Muscle of leg (tissue), 11 donors: ENCODE measurements around the gene OS9. TPM values are rescaled to one million over a fixed set of nuclear protein-coding genes. Genes with fewer than 3 reads are reported as not detected.
"Not testable (repeated sequence)": the region's sequence is repeated elsewhere in the genome, so short reads cannot be mapped to it uniquely, and the experiment has no call there.

ENCODE experiments used
- DNase-seq: peaks from one replicate; pipeline ENCODE4 v3.0.0; 2013
- H3K27ac ChIP-seq: one replicate; pipeline ENCODE4 v1.5.1; 2013; ENCODE audit warnings: mild to moderate bottlenecking, low read length, control low read depth
- H3K27me3 ChIP-seq: one replicate; pipeline ENCODE4 v1.6.1; 2013; ENCODE audit warnings: low read length; ENCODE audit not compliant: control insufficient read depth, insufficient read depth
- H3K36me3 ChIP-seq: one replicate; pipeline ENCODE4 v1.6.1; 2013; ENCODE audit warnings: low read length; ENCODE audit not compliant: control insufficient read depth, insufficient read depth
- H3K4me1 ChIP-seq: one replicate; pipeline ENCODE4 v1.6.1; 2013; ENCODE audit warnings: low read length; ENCODE audit not compliant: control insufficient read depth, insufficient read depth
- H3K4me3 ChIP-seq: one replicate; pipeline ENCODE4 v1.5.1; 2013; ENCODE audit warnings: low read length, control low read depth
- H3K9me3 ChIP-seq: replicated peaks from 2 replicates; pipeline ENCODE4 v1.6.1; 2013; ENCODE audit warnings: low read depth, low read length; ENCODE audit not compliant: control insufficient read depth
- WGBS: methylation state at CpG from one replicate; pipeline ENCODE4 v1.1.5; 2013; ENCODE audit warnings: missing lambda C conversion rate; ENCODE audit not compliant: insufficient coverage; 5-methylcytosine and 5-hydroxymethylcytosine counted together
- polyA plus RNA-seq, 8 donors: library from polyadenylated mRNA; unstranded; fragments of 120-200 nt; gene quantifications; one replicate each; pipeline versions ENCODE4 v1.2.1 to v1.2.3, GENCODE V29; 2013; ENCODE audit warnings: inconsistent platforms in 1 of 8, low replicate concordance in 1 of 8; ENCODE audit not compliant: insufficient read length in 8 of 8, insufficient read depth in 1 of 8
- total RNA-seq: library from RNA; stranded (reverse); fragments of 120-200 nt; gene quantifications from one replicate; pipeline ENCODE4 v1.2.4, GENCODE V29; 2013

Gene OS9
- total and polyA plus RNA-seq, 9 donors: 114 to 169 (median 133) TPM

GRCh38 chr12:57712701-57713100 is 18.8 kb downstream of the OS9 start:
- WGBS: 74% methylated on average over 3 of the region's 3 CpGs
- H3K36me3 ChIP-seq: peaks cover 44% of the 10 kb centered on the region

GRCh38 chr12:57713209-57713608 is 19.3 kb downstream of the OS9 start:
- no peaks in the 10 kb centered on the region for H3K4me1 ChIP-seq
- H3K4me3 ChIP-seq: no peak overlapping the region
- no peak overlapping the region for H3K27ac ChIP-seq
- no peaks in the 10 kb centered on the region for H3K9me3 ChIP-seq
- WGBS: 69% methylated on average over 4 of the region's 5 CpGs
- DNase-seq: no peak
- H3K27me3 ChIP-seq: no peaks in the 10 kb centered on the region
- peaks cover 48% of the 10 kb centered on the region for H3K36me3 ChIP-seq

More at GRCh38 chr12:57712701-57713100, 18.8 kb downstream of the OS9 start:
- Histone ChIP-seq H3K9me3 (no peaks in the 10 kb centered on the region), H3K27ac (no peak overlapping the region), H3K4me1 (no peaks in the 10 kb centered on the region), H3K4me3 (no peak overlapping the region), H3K27me3 (no peaks in the 10 kb centered on the region)
- DNase-seq: no peak

GRCh38 chr12:57715036-57715748 is 21.3 kb downstream of the OS9 start:
- H3K27ac ChIP-seq, H3K27me3 ChIP-seq, DNase-seq, H3K4me1 ChIP-seq, H3K9me3 ChIP-seq, H3K4me3 ChIP-seq: not testable (repeated sequence)
- peaks cover 66% of the 10 kb centered on the region for H3K36me3 ChIP-seq
- 100% methylated on average over 1 of the region's 6 CpGs for WGBS

- H3K4me3 ChIP-seq: no peak overlapping the region
- no peak for DNase-seq
- H3K4me1 ChIP-seq: no peaks in the 10 kb centered on the region
- 93% methylated on average over 3 of the region's 12 CpGs for WGBS
- peaks cover 71% of the 10 kb centered on the region for H3K36me3 ChIP-seq
- H3K9me3 ChIP-seq: no peaks in the 10 kb centered on the region
- H3K27ac ChIP-seq: no peak overlapping the region
- H3K27me3 ChIP-seq: no peaks in the 10 kb centered on the region
These were observed 21.9 kb downstream of the OS9 start for GRCh38 chr12:57715786-57716185.

- Histone ChIP-seq H3K27me3 (no peaks in the 10 kb centered on the region), H3K4me3 (no peak overlapping the region), H3K36me3 (peaks cover 74% of the 10 kb centered on the region), H3K4me1 (no peaks in the 10 kb centered on the region), H3K27ac (no peak overlapping the region), H3K9me3 (no peaks in the 10 kb centered on the region)
- DNase-seq: no peak
- 67% methylated on average over 1 of the region's 4 CpGs for WGBS
These were observed 22.4 kb downstream of the OS9 start for GRCh38 chr12:57716305-57716704.

DNA sequence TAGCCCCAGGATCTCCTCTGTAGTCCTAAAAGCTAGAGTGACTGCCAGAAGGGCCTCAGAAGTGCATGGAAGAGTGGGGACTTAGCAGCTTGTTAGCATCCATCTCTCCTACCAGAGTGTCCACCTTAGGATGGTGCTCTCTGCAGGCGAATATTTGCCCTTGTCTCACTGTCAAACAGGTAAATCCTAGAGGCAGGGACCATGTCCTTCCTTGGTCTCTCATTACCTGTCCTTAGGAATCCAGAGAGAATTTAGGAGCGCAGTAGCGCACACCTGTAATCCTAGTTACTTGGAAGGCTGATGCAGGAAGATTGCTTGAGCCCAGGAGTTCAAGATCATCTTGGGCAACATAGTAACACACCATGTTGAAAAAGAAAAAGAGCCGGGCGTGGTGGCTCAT is 23.2 kb downstream of the OS9 start:
- DNase-seq: no peak
- H3K4me1 ChIP-seq: no peaks in the 10 kb centered on the region
- H3K36me3 ChIP-seq: peaks cover 83% of the 10 kb centered on the region
- H3K9me3 ChIP-seq: no peaks in the 10 kb centered on the region
- H3K27me3 ChIP-seq: no peaks in the 10 kb centered on the region
- no peak overlapping the region for H3K27ac ChIP-seq
- H3K4me3 ChIP-seq: no peak overlapping the region
- 71% methylated on average over 1 of the region's 5 CpGs for WGBS

DNA sequence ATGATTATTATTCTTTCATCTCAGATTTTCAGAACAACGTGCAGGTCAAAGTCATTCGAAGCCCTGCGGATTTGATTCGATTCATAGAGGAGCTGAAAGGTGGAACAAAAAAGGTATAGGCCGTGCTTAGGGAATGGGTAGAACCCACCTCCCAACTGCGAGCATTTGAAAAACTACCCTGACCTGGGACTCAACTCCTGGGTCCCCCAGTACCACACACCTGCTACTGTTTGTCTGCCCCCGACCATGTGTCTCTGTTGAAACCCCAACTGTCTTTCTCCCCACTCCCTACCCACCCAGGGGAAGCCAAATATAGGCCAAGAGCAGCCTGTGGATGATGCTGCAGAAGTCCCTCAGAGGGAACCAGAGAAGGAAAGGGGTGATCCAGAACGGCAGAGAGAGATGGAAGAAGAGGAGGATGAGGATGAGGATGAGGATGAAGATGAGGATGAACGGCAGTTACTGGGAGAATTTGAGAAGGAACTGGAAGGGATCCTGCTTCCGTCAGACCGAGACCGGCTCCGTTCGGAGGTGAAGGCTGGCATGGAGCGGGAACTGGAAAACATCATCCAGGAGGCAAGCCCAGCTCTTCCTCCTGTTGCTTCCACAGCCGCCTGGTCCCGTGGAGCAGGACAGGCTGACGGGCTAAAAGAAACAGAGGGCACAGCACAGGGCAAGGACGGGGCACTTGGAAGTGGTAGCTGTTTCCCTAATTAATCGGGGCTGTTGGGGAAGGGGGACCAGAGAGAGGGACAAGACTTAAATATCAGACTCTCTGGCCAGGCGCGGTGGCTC is 24.1 kb downstream of the OS9 start:
- Histone ChIP-seq H3K4me3 (no peak overlapping the region), H3K9me3 (no peaks in the 10 kb centered on the region), H3K27ac (no peak overlapping the region), H3K36me3 (peaks cover 78% of the 10 kb centered on the region), H3K4me1 (no peaks in the 10 kb centered on the region), H3K27me3 (no peaks in the 10 kb centered on the region)
- DNase-seq: no peak
- WGBS: 92% methylated on average over 19 of the region's 22 CpGs

DNA sequence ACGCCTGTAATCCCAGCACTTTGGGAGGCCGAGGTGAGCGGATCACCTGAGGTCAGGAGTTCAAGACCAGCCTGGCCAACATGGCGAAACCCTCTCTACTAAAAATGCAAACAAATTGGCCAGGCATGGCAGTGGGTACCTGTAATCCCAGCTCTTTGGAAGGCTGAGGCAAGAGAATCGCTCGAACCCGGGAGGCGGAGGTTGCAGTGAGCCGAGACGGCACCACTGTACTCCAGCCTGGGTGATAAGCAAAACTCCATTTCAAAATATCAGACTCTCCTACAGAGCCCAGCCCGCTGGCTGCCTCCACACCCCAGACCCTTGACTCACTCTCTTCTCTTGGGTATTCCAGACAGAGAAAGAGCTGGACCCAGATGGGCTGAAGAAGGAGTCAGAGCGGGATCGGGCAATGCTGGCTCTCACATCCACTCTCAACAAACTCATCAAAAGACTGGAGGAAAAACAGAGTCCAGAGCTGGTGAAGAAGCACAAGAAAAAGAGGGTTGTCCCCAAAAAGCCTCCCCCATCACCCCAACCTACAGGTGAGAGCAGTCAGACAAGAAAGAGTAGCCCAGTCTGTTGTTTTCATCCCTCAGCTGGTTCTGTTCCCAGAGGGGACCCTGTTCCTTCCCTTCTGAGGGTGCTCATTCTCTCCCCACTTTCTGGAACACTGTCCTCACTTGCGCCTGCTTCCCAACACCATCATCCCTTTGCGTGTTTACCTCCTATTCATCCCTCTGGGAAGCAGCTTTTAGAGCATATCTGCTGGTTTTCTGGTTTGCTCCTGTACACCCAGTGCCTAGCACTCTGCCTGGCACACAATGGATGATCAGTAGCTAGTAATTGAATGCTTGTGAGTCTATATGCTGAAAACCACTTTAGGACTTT is 25.0 kb downstream of the OS9 start:
- Histone ChIP-seq H3K36me3 (peaks cover 72% of the 10 kb centered on the region), H3K27ac (no peak overlapping the region)
- WGBS: 94% methylated on average over 11 of the region's 15 CpGs

GRCh38 chr12:57719777-57720605 is 26.1 kb downstream of the OS9 start:
- Histone ChIP-seq H3K9me3 (no peaks in the 10 kb centered on the region), H3K27ac (no peak overlapping the region), H3K36me3 (peaks cover 67% of the 10 kb centered on the region), H3K4me3 (no peak overlapping the region), H3K4me1 (no peaks in the 10 kb centered on the region), H3K27me3 (no peaks in the 10 kb centered on the region)
- WGBS: 98% methylated on average over 12 of the region's 20 CpGs
- no peak for DNase-seq

More for the DNA sequence above, 25.0 kb downstream of the OS9 start:
- Histone ChIP-seq H3K27me3 (no peaks in the 10 kb centered on the region), H3K4me1 (no peaks in the 10 kb centered on the region), H3K9me3 (no peaks in the 10 kb centered on the region), H3K4me3 (no peak overlapping the region)
- DNase-seq: no peak
